GM21723 (cell line): Measurements from ENCODE around the gene PLA2G4B.

Experiments used
- ATAC-seq: cut with Tn5 transposase; IDR thresholded peaks from one replicate; pipeline ENCODE4 v1.9.1; 2021; ENCODE audit warnings: mild to moderate bottlenecking, moderate library complexity; ENCODE audit not compliant: unreplicated experiment

The PLA2G4B gene

DNA sequence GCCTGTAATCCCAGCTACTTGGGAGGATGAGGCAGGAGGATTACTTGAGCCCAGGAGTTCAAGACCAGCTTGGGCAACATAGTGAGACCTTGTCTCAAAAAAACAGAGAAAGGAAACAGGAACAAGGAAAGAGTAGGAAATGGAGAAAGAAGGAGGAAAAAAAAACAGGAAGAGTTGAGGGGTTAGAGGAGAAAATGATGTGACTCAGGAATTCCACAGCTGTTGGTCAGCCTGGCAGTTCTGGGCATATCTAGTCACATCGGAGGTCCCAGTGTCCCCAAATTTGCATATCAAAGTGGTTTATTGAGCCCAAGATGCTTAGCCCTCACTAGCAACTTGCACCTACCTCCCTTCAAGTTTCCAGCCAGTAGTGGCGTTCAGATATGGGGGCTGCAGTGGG, 29.5 kb upstream of the PLA2G4B start:
- no peak for ATAC-seq

DNA sequence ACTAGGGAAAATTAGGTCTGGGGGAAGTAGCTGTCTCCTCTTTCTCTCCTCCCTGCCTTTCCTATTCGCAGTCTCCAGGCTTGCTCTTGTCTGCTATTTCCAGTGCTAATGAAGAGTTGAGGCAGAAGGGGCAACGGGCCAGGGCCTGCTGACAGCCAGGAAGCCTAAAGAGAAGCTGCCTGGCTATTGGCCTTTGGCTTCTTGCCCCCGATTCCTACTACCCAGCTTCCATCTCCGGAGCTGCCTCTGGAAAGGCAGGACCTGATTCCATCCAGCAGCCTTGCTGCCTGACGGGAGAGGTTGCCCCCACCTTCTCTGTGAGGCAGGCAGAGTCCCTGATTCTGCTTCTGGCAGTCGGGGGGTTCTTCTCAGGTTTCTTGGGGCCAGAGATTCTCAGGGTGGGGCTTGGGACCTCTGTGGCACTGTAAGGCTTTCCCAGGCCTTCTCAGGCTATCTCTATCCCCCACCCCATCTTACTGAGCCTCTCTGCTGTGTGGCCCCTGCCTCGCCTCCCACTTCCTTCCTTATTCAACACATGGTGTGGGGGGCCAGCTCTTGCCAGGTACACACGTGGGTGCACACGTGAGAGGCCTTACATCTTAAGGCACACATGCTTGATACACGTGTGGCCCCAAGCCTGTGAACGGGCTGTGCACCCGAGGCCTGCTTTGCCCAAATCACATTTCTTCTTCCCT, 29.0 kb upstream of the PLA2G4B start:
- ATAC-seq = no peak

GRCh38 chr15:41810651-41811431, 27.8 kb upstream of the PLA2G4B start:
- ATAC-seq = no peak

- ATAC-seq = no peak
Measured at GRCh38 chr15:41811432-41812195, 27.0 kb upstream of the PLA2G4B start.

- no peak for ATAC-seq
Measured at GRCh38 chr15:41812820-41813375, 25.7 kb upstream of the PLA2G4B start.

DNA sequence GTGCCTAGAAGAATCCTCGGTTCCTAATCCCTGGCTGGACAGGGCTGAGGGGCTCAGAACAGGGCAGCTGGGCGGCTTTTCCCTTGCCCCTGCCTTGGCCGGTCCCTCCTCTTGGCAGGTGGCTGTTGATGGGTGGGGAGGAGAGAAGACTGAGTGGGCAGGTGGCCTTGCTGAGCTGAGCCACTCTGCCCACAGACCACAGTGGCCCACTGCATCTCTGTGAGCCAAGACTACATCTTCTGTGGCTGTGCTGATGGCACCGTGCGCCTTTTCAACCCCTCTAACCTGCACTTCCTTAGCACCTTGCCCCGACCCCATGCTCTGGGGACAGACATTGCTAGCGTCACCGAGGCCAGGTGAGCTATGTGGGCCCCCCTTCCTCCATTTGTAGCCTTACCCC, 25.2 kb upstream of the PLA2G4B start:
- ATAC-seq = no peak

DNA sequence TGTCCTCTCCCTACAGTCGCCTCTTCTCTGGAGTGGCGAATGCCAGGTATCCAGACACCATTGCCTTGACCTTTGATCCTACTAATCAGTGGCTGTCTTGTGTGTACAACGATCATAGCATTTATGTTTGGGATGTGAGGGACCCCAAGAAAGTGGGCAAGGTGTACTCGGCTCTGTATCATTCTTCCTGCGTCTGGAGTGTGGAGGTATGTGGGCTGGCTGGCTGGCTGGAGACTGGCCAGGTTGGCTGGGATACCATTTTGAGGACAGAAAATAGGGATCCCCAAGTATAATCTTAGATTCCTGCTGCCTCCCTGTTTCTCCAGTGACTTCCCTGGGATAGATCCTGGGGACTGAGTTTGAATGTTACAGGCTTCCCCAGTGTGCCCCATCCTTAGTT, 24.1 kb upstream of the PLA2G4B start:
- ATAC-seq = no peak

DNA sequence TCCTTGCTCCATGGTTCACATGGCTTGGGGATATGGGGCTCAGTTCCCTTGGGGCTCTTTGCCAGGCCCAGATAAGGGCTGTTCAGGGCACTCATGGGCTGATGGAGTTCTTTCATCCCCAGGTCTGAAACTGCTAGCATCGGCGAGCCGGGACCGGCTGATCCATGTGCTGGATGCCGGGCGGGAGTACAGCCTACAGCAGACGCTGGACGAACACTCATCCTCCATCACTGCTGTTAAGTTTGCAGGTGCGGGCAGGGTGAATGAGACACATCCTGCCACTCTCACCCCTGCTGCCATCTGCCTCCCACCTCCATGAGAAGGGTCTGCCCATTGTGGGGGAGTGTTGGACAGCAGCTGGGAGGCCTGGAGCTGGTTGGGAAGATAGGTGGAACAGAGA, 21.9 kb upstream of the PLA2G4B start:
- ATAC-seq = no peak

- ATAC-seq = no peak
Measured at GRCh38 chr15:41817327-41817726, 21.3 kb upstream of the PLA2G4B start.

- ATAC-seq = no peak
Measured at GRCh38 chr15:41817781-41818180, 20.9 kb upstream of the PLA2G4B start.

DNA sequence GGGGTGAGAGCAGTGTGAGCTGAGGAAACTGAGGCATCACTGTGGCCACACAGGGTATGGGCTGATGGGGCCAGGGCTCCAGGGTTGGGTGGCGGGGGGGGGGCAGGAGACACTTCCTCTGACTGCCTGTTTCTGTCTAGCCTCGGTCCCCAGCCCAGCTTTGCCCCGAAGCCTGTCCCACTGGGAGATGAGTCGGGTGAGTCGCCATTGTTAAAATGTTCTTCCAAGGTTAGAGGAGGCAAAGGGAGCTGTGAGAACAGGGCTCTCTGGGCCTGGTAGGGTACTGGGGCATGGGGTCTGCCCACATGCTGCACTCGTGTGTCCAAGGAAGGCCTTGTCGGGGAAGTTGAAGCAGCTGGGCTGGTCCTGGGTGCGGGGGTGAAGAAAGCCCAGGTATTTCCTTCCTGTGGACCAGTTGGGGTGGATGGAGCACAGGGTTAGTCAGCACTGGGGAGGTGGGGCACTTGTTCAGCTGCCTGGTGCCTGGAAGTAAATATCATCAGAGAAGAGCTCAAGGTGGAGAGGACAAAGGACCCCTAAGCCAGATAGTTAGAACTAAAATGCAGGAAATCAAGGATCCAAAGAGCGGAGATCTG, 19.1 kb upstream of the PLA2G4B start:
- ATAC-seq = no peak

GRCh38 chr15:41820791-41821423, 17.7 kb upstream of the PLA2G4B start:
- ATAC-seq = no peak

DNA sequence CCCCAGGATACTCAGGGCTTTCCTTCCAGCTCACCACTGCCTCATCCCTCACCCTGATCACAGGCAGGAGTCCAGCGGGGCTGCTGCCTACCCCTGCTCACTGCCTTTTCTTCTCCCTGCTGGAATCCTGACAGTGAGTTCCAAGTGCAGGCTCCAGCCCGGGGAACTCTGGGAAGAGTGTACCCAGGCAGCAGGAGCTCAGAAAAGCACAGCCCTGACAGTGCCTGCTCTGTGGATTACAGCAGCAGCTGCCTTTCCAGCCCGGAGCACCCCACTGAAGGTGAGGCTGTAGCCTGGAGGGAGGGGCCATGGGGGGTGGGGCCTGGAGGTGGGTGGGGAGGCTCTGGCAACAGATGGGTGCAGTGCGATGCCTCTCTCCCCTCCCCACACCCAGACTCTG, 16.8 kb upstream of the PLA2G4B start:
- no peak for ATAC-seq

- ATAC-seq = no peak
Measured at GRCh38 chr15:41822471-41822870, 16.2 kb upstream of the PLA2G4B start.

DNA sequence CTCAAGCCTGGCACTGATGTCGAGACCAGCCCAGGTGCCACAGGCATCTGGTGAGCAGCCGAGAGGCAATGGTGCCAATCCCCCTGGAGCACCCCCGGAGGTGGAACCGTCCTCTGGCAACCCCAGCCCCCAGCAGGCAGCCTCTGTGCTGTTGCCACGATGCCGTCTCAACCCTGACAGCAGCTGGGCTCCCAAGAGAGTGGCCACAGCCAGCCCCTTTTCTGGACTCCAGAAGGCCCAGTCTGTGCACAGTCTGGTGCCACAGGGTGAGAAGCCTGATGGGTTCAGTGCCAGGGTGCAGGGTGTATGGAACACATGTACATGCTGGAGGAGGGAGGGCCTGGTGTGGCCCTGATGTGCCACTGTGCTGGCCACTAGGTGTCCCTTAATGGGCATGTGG, 15.7 kb upstream of the PLA2G4B start:
- no peak for ATAC-seq

- no peak for ATAC-seq
Measured at GRCh38 chr15:41823502-41823901, 15.1 kb upstream of the PLA2G4B start.

GRCh38 chr15:41824062-41824745, 14.4 kb upstream of the PLA2G4B start:
- no peak for ATAC-seq

DNA sequence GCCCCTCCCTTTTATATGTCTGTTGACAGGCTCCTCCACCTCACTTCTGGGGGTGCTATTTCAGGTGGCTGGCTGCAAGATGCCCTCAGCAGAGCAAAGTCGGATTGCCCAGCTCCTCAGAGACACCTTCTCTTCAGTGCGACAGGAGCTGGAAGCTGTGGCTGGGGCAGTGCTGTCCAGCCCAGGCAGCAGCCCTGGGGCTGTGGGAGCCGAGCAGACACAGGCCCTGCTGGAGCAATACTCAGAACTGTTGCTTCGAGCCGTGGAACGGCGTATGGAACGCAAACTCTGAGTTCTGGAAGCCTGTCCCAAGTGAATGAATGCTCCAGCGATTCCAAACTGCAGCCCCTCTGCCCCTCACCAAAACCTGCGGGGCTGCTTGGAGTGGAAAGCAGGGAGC, 13.5 kb upstream of the PLA2G4B start:
- ATAC-seq = no peak

- no peak for ATAC-seq
Measured at GRCh38 chr15:41825572-41826535, 12.8 kb upstream of the PLA2G4B start.
